CD14-positive monocyte (primary cell): ENCODE measurements around the gene MTMR3. TPM values are rescaled to one million over a fixed set of nuclear protein-coding genes. Genes with fewer than 3 reads are reported as not detected.
A peak's percentile ranks its signal among the peaks of the same experiment; 100 is the strongest.

ENCODE experiments used
- DNase-seq, 3 donors: peaks; one replicate each; pipeline ENCODE4 v3.0.0-alpha.2; 2011 to 2022
- H2AFZ ChIP-seq: 2 replicates; pipeline ENCODE4 v1.6.0; 2012; ENCODE audit warnings: mild to moderate bottlenecking, low read depth, low read length, inconsistent platforms; ENCODE audit not compliant: insufficient read depth, poor library complexity, severe bottlenecking
- H3K27ac ChIP-seq, 2 donors: 1 replicate in 1 of 2; 2 replicates in 1 of 2; pipeline ENCODE4 v1.5.1; 2012 to 2013; ENCODE audit warnings: low read length in 2 of 2, control low read depth in 1 of 2, inconsistent platforms in 1 of 2, low read depth in 1 of 2, mild to moderate bottlenecking in 1 of 2
- H3K27me3 ChIP-seq, 2 donors: one replicate each; pipeline versions ENCODE4 v1.6.0 to v1.6.1; 2011 to 2013; ENCODE audit warnings: low read length in 2 of 2; ENCODE audit not compliant: control insufficient read depth in 2 of 2, insufficient read depth in 2 of 2
- H3K36me3 ChIP-seq, 2 donors: replicated peaks in 1 of 2; 1 replicate in 1 of 2; 2 replicates in 1 of 2; pipeline versions ENCODE4 v1.5.1 to v1.6.1; 2012 to 2013; ENCODE audit warnings: low read length in 2 of 2, control low read depth in 1 of 2, inconsistent platforms in 1 of 2, mild to moderate bottlenecking in 1 of 2; ENCODE audit not compliant: insufficient read depth in 2 of 2, control insufficient read depth in 1 of 2
- H3K4me1 ChIP-seq, 2 donors: 1 replicate in 1 of 2; 2 replicates in 1 of 2; pipeline versions ENCODE4 v1.5.1 to v1.6.1; 2012 to 2013; ENCODE audit warnings: low read length in 2 of 2, control low read depth in 1 of 2, inconsistent platforms in 1 of 2, mild to moderate bottlenecking in 1 of 2, moderate library complexity in 1 of 2; ENCODE audit not compliant: insufficient read depth in 2 of 2, control insufficient read depth in 1 of 2
- H3K4me2 ChIP-seq: replicated peaks from 2 replicates; pipeline ENCODE3; 2012; ENCODE audit warnings: low read length, moderate library complexity, mild to moderate bottlenecking; ENCODE audit not compliant: poor library complexity, severe bottlenecking; ENCODE audit errors: extremely low read depth
- H3K4me3 ChIP-seq, 3 experiments: fragments of 200-600 bp in 1 of 3; sonication (generic) in 1 of 3; replicated peaks in 1 of 3; 1 replicate in 2 of 3; 2 replicates in 1 of 3; pipeline ENCODE4 v1.5.1; 2011 to 2013; ENCODE audit warnings: low read length in 3 of 3, mild to moderate bottlenecking in 3 of 3, control low read depth in 2 of 3, low read depth in 2 of 3, inconsistent platforms in 1 of 3, moderate library complexity in 1 of 3
- H3K79me2 ChIP-seq: 2 replicates; pipeline ENCODE4 v1.6.0; 2012; ENCODE audit warnings: mild to moderate bottlenecking, control low read depth, inconsistent platforms, low read length, moderate library complexity; ENCODE audit not compliant: insufficient read depth
- H3K9ac ChIP-seq: 2 replicates; pipeline ENCODE4 v1.6.0; 2017; ENCODE audit warnings: low read length, mild to moderate bottlenecking; ENCODE audit not compliant: insufficient read depth, poor library complexity, severe bottlenecking
- H3K9me3 ChIP-seq, 2 donors: replicated peaks in 1 of 2; 1 replicate in 1 of 2; 2 replicates in 1 of 2; pipeline versions ENCODE4 v1.5.1 to v1.6.1; 2012 to 2013; ENCODE audit warnings: low read length in 2 of 2, control low read depth in 1 of 2; ENCODE audit not compliant: control insufficient read depth in 1 of 2, insufficient read depth in 1 of 2
- H4K20me1 ChIP-seq: 2 replicates; pipeline ENCODE4 v1.6.0; 2012; ENCODE audit warnings: mild to moderate bottlenecking, low read length, control low read depth, moderate library complexity; ENCODE audit not compliant: insufficient read depth
- H3K27ac Mint-ChIP-seq, 7 donors: one replicate each; pipeline ENCODE4 v1.8.0; 2020; ENCODE audit warnings: mild to moderate bottlenecking in 7 of 7, mixed read lengths in 7 of 7, moderate library complexity in 6 of 7, inconsistent platforms in 2 of 7
- H3K27me3 Mint-ChIP-seq, 3 donors: one replicate each; pipeline ENCODE4 v1.8.0; 2021 to 2022; ENCODE audit warnings: low read depth in 3 of 3, mild to moderate bottlenecking in 3 of 3, mixed read lengths in 3 of 3, moderate library complexity in 3 of 3, inconsistent platforms in 1 of 3
- H3K36me3 Mint-ChIP-seq, 2 donors: one replicate each; pipeline ENCODE4 v1.8.0; 2020; ENCODE audit warnings: mixed read lengths in 2 of 2, inconsistent platforms in 1 of 2, mild to moderate bottlenecking in 1 of 2
- H3K4me1 Mint-ChIP-seq: one replicate; pipeline ENCODE4 v1.8.0; 2020; ENCODE audit warnings: mild to moderate bottlenecking, mixed read lengths
- H3K4me3 Mint-ChIP-seq, 2 donors: one replicate each; pipeline ENCODE4 v1.8.0; 2020; ENCODE audit warnings: mild to moderate bottlenecking in 2 of 2, mixed read lengths in 2 of 2, moderate library complexity in 1 of 2
- H3K9me3 Mint-ChIP-seq, 7 donors: one replicate each; pipeline ENCODE4 v1.8.0; 2020 to 2022; ENCODE audit warnings: mixed read lengths in 7 of 7, mild to moderate bottlenecking in 6 of 7, moderate library complexity in 6 of 7, inconsistent platforms in 2 of 7
- WGBS: methylation state at CpG from one replicate; pipeline ENCODE4 v1.1.5; 2013; ENCODE audit warnings: missing lambda C conversion rate; ENCODE audit not compliant: insufficient coverage; 5-methylcytosine and 5-hydroxymethylcytosine counted together
- intact Hi-C, 2 donors: fragments of 100-400 bp; cut with micrococcal nuclease; formaldehyde crosslinking; loops; one replicate each; pipeline versions ENCODE4 v1.15.0 to v1.15.1; 2023
- polyA plus RNA-seq, 3 donors: library from polyadenylated mRNA; depleted of rRNA in 1 of 3; unstranded in 2 of 3; stranded (reverse) in 1 of 3; fragments of 300-500 nt in 2 of 3; fragments of >200 nt in 1 of 3; fragmentation: Illumina TruSeq in 2 of 3; gene quantifications; 1 replicate in 2 of 3; 2 replicates in 1 of 3; pipeline ENCODE4 v1.2.3, GENCODE V29; 2012 to 2021
- TF ChIP-seq, protein P1 (sequence below): fragments of 200-600 bp; IDR thresholded peaks from one replicate; pipeline ENCODE4 v1.8.0; 2022; ENCODE audit warnings: antibody characterized with exemption, mild to moderate bottlenecking

MTMR3 gene
- polyA plus RNA-seq, 3 donors, result 23.4 to 86.1 (median 30.2) TPM

DNA sequence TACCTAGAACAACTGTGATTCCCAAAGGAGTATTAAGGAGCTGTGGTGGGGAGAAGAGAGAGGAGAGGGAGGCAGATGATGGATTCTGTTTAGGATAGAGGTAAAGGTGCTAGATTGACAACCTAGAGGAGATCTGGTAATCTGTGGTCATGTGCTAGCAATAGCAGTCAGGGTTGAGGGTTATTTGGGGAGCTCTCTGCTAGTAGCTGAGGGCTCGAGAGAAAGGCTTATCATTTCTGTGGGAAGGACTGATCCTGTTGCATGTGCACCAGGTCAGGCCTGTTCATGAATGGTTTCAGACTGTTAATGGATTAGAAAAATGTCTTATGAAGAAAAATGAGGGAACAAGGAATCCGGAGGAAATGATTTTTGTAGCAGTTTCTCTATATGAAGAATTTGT lies 63.2 kb downstream of the MTMR3 start:
- H3K36me3 Mint-ChIP-seq, result peaks cover 0 to 3% of the 10 kb centered on the region in 2 donors
- Histone ChIP-seq H3K27me3 (no peaks in the 10 kb centered on the region), H4K20me1 (peaks cover 100% of the 10 kb centered on the region), H3K4me1 (no peaks in the 10 kb centered on the region), H3K79me2 (peaks cover 100% of the 10 kb centered on the region), H3K9me3 (no peaks in the 10 kb centered on the region), H3K4me2 (no peak overlapping the region), H2AFZ (no peak overlapping the region), H3K27ac (no peak overlapping the region), H3K36me3 (no peaks in the 10 kb centered on the region), H3K4me3 (no peak overlapping the region), H3K9ac (no peak overlapping the region)
- 83% methylated on average over 1 of the region's 2 CpGs for WGBS
- peaks cover 0 to 1% (median 0%) of the 10 kb centered on the region in 3 donors for H3K27me3 Mint-ChIP-seq
- intact Hi-C loops, result no loop called here
- H3K4me3 Mint-ChIP-seq, result no peak overlapping the region
- DNase-seq, result no peak
- TF ChIP-seq, protein P1, sequence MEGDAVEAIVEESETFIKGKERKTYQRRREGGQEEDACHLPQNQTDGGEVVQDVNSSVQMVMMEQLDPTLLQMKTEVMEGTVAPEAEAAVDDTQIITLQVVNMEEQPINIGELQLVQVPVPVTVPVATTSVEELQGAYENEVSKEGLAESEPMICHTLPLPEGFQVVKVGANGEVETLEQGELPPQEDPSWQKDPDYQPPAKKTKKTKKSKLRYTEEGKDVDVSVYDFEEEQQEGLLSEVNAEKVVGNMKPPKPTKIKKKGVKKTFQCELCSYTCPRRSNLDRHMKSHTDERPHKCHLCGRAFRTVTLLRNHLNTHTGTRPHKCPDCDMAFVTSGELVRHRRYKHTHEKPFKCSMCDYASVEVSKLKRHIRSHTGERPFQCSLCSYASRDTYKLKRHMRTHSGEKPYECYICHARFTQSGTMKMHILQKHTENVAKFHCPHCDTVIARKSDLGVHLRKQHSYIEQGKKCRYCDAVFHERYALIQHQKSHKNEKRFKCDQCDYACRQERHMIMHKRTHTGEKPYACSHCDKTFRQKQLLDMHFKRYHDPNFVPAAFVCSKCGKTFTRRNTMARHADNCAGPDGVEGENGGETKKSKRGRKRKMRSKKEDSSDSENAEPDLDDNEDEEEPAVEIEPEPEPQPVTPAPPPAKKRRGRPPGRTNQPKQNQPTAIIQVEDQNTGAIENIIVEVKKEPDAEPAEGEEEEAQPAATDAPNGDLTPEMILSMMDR, result no peak
- peak overlapping the region in 3 of 7 donors; percentile 22 to 68 (median 30) for H3K27ac Mint-ChIP-seq
- peaks cover 37% of the 10 kb centered on the region for H3K4me1 Mint-ChIP-seq
- H3K9me3 Mint-ChIP-seq, result peaks cover 0 to 3% (median 0%) of the 10 kb centered on the region in 7 donors

- no peak for DNase-seq
- no peaks in the 10 kb centered on the region for H3K36me3 ChIP-seq
- peaks cover 100% of the 10 kb centered on the region for H3K79me2 ChIP-seq
- H2AFZ ChIP-seq, result no peak overlapping the region
- H3K27me3 Mint-ChIP-seq, result peaks cover 0 to 1% (median 0%) of the 10 kb centered on the region in 3 donors
- peaks cover 100% of the 10 kb centered on the region for H4K20me1 ChIP-seq
- TF ChIP-seq, protein P1, result no peak
- no peaks in the 10 kb centered on the region for H3K9me3 Mint-ChIP-seq
- no peak overlapping the region for H3K4me2 ChIP-seq
- intact Hi-C loops, result no loop called here
- no peak overlapping the region for H3K4me3 ChIP-seq
- no peak overlapping the region for H3K27ac ChIP-seq
- no peak overlapping the region for H3K4me3 Mint-ChIP-seq
- no peaks in the 10 kb centered on the region for H3K27me3 ChIP-seq
- H3K9me3 ChIP-seq, result no peaks in the 10 kb centered on the region
- H3K27ac Mint-ChIP-seq, result peak overlapping the region in 1 of 7 donors; percentile 28
- peaks cover 41% of the 10 kb centered on the region for H3K4me1 Mint-ChIP-seq
- no peaks in the 10 kb centered on the region for H3K4me1 ChIP-seq
- no peak overlapping the region for H3K9ac ChIP-seq
- no CpG with 5 or more reads among the region's 4 CpGs for WGBS
- H3K36me3 Mint-ChIP-seq, result no peaks in the 10 kb centered on the region
Measured at GRCh38 chr22:29947410-29948384, 64.7 kb downstream of the MTMR3 start.
